Right cardiac atrium (tissue), 5 donors: ENCODE data around the gene FBXO31. TPM values are rescaled to one million over a fixed set of nuclear protein-coding genes. Genes with fewer than 3 reads are reported as not detected.
A peak's percentile ranks its signal among the peaks of the same experiment; 100 is the strongest.

Experiments
- ATAC-seq, 2 donors: fragments of 200-7000 bp; cut with Tn5 transposase; one replicate each; pipeline versions ENCODE4 v1.8.0 to v1.9.1; 2020; ENCODE audit warnings: moderate library complexity in 2 of 2, mild to moderate bottlenecking in 1 of 2
- DNase-seq, 3 donors: peaks; one replicate each; pipeline ENCODE4 v3.0.0-alpha.2; 2020
- H3K27ac ChIP-seq: one replicate; pipeline ENCODE4 v1.5.1; 2013; ENCODE audit warnings: mild to moderate bottlenecking, low read length, control low read depth, moderate library complexity
- H3K27me3 ChIP-seq: one replicate; pipeline ENCODE4 v1.6.1; 2013; ENCODE audit not compliant: control insufficient read depth, insufficient read depth
- H3K4me1 ChIP-seq: one replicate; pipeline ENCODE4 v1.6.1; 2013; ENCODE audit warnings: low read length; ENCODE audit not compliant: control insufficient read depth, insufficient read depth
- H3K4me3 ChIP-seq: one replicate; pipeline ENCODE4 v1.5.1; 2013; ENCODE audit warnings: low read length, control low read depth
- H3K9me3 ChIP-seq: one replicate; pipeline ENCODE4 v1.6.1; 2013; ENCODE audit warnings: low read length; ENCODE audit not compliant: control insufficient read depth
- WGBS: extraction: QIAGEN DNeasy Blood & Tissue Kit; methylation state at CpG from one replicate; pipeline ENCODE4 v1.1.7; 2013; 5-methylcytosine and 5-hydroxymethylcytosine counted together
- intact Hi-C, 4 donors: fragments of 100-400 bp; cut with DNase I; formaldehyde crosslinking; loops; one replicate each; pipeline versions ENCODE4 v1.11.0 to v1.14.0; 2022 to 2023
- polyA plus RNA-seq: library from polyadenylated mRNA; stranded (reverse); fragments of 200-250 nt; gene quantifications from one replicate; pipeline ENCODE4 v1.2.3, GENCODE V29; 2013
- total RNA-seq, 4 donors: library from RNA; stranded (reverse); fragmentation: NEBNext Ultra II Directional; extraction: Animal tissue kit (Norgen Biotek cat#: 25700); gene quantifications; one replicate each; pipeline ENCODE4 v1.2.1, GENCODE V29; 2021
- donor health status: healthy with polysubstance abuse.
- donor health status: DM: no; HTN: yes; CAD: no.
- donor health status: DM: no; HTN: no; CAD: no.
- donor health status: DM: no; HTN: yes; CAD: no; lungs with severe emphysema.
- donor health status: DM: yes; HTN: yes; CAD: no.

The FBXO31 gene
- total and polyA plus RNA-seq, 5 donors = 24.3 to 66.1 (median 49.5) TPM

DNA sequence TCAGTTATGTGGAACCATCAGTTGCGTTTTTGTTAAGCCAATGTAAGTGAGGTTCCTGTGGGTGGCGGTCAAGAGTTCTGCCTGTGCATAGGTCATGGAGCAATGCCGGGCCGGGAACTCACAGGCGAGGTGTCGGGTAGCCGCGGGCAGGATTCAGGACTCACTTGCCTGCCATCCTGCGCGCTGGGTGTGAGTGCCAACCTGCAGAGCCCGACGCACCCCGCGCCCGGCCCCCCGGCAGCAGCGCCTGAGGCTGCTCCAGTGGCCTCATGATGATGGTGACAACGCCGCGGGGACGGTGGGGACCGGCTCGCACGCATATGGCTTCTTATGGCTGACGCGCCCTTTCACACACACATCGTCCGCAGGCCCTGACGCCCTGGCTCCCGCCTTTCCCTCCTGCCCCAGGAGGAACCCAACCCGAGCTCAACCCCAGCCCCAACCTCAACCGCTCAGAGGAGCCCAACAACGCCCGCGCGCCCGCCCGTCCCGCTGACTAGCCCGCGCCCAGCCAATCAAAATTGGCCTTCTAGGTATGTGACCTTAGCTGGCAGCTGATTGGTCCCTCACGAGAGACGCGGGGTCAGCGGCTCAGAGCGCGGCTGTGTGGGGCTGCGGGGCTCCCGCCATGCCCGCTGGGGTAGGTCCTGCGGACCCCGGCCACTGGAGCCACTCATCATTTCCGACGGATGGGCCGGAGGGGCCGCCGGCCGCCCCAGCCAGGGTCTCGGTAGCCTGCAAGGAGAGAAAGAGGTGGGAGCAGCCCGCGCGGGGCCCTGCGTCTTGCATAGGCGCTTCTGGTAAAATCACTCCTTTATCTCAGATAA lies 66.4 kb downstream of the FBXO31 start, which contains the start of gene C16orf95:
TSS of gene C16orf95 (minus strand) at position 470 of the 827 bp plus-strand sequence. CDS start at position 320, 150 bp downstream.
- Histone ChIP-seq H3K4me1 (peaks cover 4% of the 10 kb centered on the region), H3K4me3 (peak within 1 kb of the TSS; percentile 89), H3K9me3 (no peaks in the 10 kb centered on the region), H3K27me3 (no peaks in the 10 kb centered on the region), H3K27ac (peak within 1 kb of the TSS; percentile 96)
- under 1% methylated on average over 64 of the region's 64 CpGs for WGBS
- ATAC-seq (peak; percentile 98), DNase-seq (peak; percentile 95 to 98 (median 98))
- intact Hi-C loops = no loop called here

- Histone ChIP-seq H3K9me3 (no peaks in the 10 kb centered on the region), H3K4me3 (peak overlapping the region; percentile 89), H3K27ac (peak overlapping the region; percentile 96), H3K4me1 (peaks cover 4% of the 10 kb centered on the region), H3K27me3 (no peaks in the 10 kb centered on the region)
- intact Hi-C loops = no loop called here
- ATAC-seq = no peak
- peak in 1 of 3 donors; percentile 28 for DNase-seq
- 97% methylated on average over 4 of the region's 4 CpGs for WGBS
Observed at GRCh38 chr16:87316450-87316922, 67.1 kb downstream of the FBXO31 start.

DNA sequence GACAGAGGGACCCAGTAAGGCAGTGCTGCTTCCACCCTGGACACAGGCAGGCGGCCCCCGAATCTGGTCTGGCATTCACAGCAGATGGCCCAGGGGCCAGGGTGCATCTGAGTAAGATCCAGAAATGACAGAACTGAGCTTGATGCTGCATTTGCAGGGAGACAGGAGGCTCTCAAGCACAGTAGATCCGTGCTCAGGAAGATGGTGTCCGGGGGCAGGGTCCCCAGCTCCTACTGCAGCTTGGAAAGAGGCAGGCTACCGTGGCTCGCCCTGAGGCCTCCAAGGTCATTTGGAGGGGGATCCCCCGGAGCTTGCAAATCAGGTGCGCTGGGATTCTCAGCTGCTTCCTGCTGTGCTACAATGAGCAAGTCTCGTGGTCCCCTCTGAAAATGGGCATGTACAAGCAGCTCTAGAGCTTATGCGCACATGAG lies 68.6 kb downstream of the FBXO31 start:
- DNase-seq (peak in 1 of 3 donors; percentile 49), ATAC-seq (no peak)
- intact Hi-C loops = no loop called here
- no peak overlapping the region for H3K27ac ChIP-seq
- H3K4me1 ChIP-seq = peaks cover 6% of the 10 kb centered on the region
- H3K9me3 ChIP-seq = no peaks in the 10 kb centered on the region
- WGBS = 87% methylated on average over 10 of the region's 10 CpGs
- no peak overlapping the region for H3K4me3 ChIP-seq
- H3K27me3 ChIP-seq = no peaks in the 10 kb centered on the region

- H3K27me3 ChIP-seq = no peaks in the 10 kb centered on the region
- intact Hi-C loops = no loop called here
- DNase-seq (peak in 1 of 3 donors; percentile 25), ATAC-seq (no peak)
- no peaks in the 10 kb centered on the region for H3K9me3 ChIP-seq
- H3K4me3 ChIP-seq = no peak overlapping the region
- 64% methylated on average over 7 of the region's 7 CpGs for WGBS
- no peak overlapping the region for H3K27ac ChIP-seq
- peaks cover 3% of the 10 kb centered on the region for H3K4me1 ChIP-seq
Observed at GRCh38 chr16:87312008-87312407, 71.6 kb downstream of the FBXO31 start.

DNA sequence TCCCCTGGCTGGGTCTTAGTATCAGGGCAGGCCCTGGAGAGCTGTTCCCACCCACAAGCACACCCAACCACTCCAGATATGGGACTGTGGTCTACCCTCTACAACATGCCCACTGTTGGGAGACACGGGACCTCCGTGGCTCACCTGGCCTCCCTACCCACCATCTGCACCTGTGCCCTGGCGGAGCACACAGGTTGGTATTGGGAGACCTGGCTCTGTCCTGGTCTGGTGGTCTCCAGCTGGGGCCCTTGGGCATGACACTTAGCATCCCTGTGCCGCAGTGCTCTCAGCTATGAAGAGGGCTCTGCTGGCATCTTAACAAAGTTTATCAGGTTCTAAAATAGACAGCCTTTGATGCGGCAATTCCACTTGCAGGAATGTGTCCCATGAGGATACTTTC lies 72.2 kb downstream of the FBXO31 start:
- Histone ChIP-seq H3K27me3 (no peaks in the 10 kb centered on the region), H3K4me1 (peaks cover 3% of the 10 kb centered on the region), H3K27ac (no peak overlapping the region), H3K4me3 (no peak overlapping the region), H3K9me3 (no peaks in the 10 kb centered on the region)
- WGBS = 80% methylated on average over 5 of the region's 5 CpGs
- DNase-seq (peak in 1 of 3 donors; percentile 25), ATAC-seq (peak; percentile 35 to 50)
- intact Hi-C loops = no loop called here

GRCh38 chr16:87310610-87311009 lies 73.0 kb downstream of the FBXO31 start:
- H3K4me3 ChIP-seq = no peak overlapping the region
- H3K9me3 ChIP-seq = no peaks in the 10 kb centered on the region
- H3K27me3 ChIP-seq = no peaks in the 10 kb centered on the region
- WGBS = 69% methylated on average over 7 of the region's 7 CpGs
- peaks cover 3% of the 10 kb centered on the region for H3K4me1 ChIP-seq
- ATAC-seq (peak; percentile 39 to 58), DNase-seq (peak in 1 of 3 donors; percentile 29)
- intact Hi-C loops = no loop called here
- no peak overlapping the region for H3K27ac ChIP-seq

DNA sequence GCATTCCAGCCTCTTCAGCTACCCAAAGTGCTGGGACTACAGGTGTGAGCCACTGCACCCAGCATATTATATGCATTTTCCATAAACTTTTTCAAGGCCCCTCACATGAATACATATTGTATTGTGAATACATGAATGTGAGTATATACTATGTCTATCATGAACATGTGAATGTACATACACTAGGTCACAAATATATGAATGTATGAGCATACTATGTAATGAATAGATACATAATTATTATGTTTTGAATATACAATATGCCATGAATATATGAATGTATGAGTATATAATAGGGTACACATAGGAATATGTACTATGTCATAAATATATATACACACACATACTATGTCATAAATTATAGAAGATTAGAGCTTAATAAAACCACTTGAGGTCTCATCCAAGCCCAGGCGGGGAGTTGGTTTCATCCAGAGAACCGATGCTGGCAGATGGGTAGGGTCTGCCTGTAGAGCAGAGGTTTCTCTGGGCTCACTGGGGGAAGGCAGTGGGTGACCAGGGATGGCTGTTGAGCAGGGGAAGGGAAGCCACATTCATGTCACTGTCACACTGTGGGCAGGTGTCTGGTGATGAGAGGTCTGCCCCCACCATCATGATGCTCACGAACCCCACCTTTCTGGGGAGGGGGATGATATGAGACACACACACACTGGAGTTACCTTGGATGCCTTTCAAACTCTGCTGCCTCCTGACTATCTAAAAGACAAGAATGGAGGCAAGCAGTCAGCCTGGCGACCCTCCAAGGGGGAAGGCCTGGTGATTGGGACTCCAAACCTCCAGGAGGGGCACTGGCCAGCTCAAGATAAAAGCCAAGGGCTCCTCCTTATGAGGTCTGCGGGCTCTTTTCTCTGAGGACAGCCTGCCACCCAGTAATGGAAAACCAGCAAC lies 73.7 kb downstream of the FBXO31 start:
- ATAC-seq (no peak), DNase-seq (peak in 1 of 3 donors; percentile 55)
- Histone ChIP-seq H3K27me3 (no peaks in the 10 kb centered on the region), H3K4me1 (peaks cover 3% of the 10 kb centered on the region), H3K4me3 (no peak overlapping the region), H3K27ac (no peak overlapping the region), H3K9me3 (no peaks in the 10 kb centered on the region)
- 67% methylated on average over 5 of the region's 5 CpGs for WGBS
- intact Hi-C loops = no loop called here

DNA sequence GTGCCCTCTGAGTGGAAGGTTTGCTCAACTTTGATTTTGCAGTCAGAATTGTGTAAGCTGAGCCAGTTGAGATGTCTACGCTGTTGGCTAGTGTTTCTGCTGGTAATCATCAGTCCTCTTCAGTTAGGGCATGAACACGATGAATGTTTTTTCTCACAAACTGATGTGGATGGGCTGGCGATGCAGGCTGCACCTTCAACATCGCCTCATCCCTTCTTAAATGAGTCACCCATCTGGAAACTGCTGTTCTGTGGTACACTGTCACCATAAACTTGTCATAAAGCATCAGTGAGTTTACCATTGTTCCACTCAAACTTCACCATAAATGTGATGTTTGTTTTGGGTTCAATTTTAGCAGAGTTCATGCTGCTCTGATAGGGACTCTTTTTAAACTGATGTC lies 74.8 kb downstream of the FBXO31 start:
- intact Hi-C loops = no loop called here
- Histone ChIP-seq H3K4me1 (peaks cover 3% of the 10 kb centered on the region), H3K27me3 (no peaks in the 10 kb centered on the region), H3K4me3 (no peak overlapping the region), H3K9me3 (no peaks in the 10 kb centered on the region), H3K27ac (no peak overlapping the region)
- DNase-seq (no peak), ATAC-seq (no peak)
- 98% methylated on average over 4 of the region's 4 CpGs for WGBS

GRCh38 chr16:87306516-87306915 lies 77.1 kb downstream of the FBXO31 start:
- DNase-seq (no peak), ATAC-seq (no peak)
- intact Hi-C loops = no loop called here
- H3K9me3 ChIP-seq = no peaks in the 10 kb centered on the region
- 68% methylated on average over 3 of the region's 3 CpGs for WGBS
- H3K4me3 ChIP-seq = no peak overlapping the region
- peaks cover 3% of the 10 kb centered on the region for H3K4me1 ChIP-seq
- no peaks in the 10 kb centered on the region for H3K27me3 ChIP-seq
- H3K27ac ChIP-seq = no peak overlapping the region

DNA sequence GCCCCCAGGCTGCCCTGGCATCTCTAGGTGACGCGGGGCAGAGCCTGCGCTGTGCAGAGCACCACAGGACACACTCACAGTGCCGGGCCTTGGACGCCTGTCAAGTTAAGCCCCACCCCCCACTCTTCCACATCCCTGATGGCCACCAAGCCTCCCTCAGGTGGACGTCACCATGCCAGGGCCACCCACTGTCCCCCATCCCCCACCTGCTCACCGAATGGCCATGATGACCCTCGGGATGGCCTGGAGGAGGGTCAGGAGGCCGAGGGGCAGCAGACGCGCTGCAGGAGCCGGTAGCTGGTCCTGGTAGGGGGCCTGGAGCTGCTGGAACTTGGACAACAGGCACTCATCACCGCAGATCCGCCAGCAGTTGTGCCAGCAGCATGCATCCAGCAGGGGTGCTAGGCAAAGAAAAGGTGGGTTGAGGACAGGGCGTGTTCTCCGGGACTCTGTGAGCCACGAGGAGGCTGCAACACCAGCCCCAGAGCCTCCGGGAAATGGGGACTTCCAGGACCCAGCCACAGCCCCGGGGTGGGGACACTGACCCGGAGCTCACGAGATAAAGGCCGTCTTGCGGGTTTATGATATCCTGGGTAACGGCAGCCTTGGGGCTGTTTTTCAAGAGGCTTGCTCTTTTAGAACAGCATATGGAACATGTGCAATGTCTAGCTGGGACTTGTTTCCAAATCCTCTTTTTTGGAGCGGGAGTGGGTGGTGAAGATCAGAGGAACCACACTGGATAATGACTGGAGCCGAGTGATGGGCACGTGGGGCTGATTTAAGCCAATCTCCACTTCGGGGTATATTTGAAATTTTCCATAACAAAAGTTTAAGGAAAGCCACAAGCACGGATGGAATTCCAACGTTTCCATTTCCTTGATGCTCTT lies 77.8 kb downstream of the FBXO31 start:
- no peaks in the 10 kb centered on the region for H3K9me3 ChIP-seq
- no peak overlapping the region for H3K4me3 ChIP-seq
- no peaks in the 10 kb centered on the region for H3K4me1 ChIP-seq
- DNase-seq (peak in 1 of 3 donors; percentile 34), ATAC-seq (peak; percentile 37 to 39)
- no peaks in the 10 kb centered on the region for H3K27me3 ChIP-seq
- no peak overlapping the region for H3K27ac ChIP-seq
- 50% methylated on average over 30 of the region's 30 CpGs for WGBS
- intact Hi-C loops = no loop called here
